Right lobe of liver (tissue), 6 donors: ENCODE results near the gene ZNF714. TPM values are rescaled to one million over a fixed set of nuclear protein-coding genes. Genes with fewer than 3 reads are reported as not detected.
"Not testable (repeated sequence)": the region's sequence is repeated elsewhere in the genome, so short reads cannot be mapped to it uniquely, and the experiment has no call there.

Source experiments
- ATAC-seq, 4 donors: fragments of 200-7000 bp; cut with Tn5 transposase; one replicate each; pipeline ENCODE4 v1.9.1; 2020; ENCODE audit warnings: mild to moderate bottlenecking in 4 of 4, moderate library complexity in 4 of 4
- DNase-seq, 3 donors: peaks; one replicate each; pipeline ENCODE4 v3.0.0-alpha.2; 2020
- H3K27ac ChIP-seq, 3 donors: fragments of 200-600 bp; one replicate each; pipeline ENCODE4 v1.8.0; 2022
- H3K27me3 ChIP-seq, 2 donors: fragments of 200-600 bp; one replicate each; pipeline ENCODE4 v1.8.0; 2022
- H3K36me3 ChIP-seq, 4 donors: fragments of 200-600 bp; sonication (generic) in 1 of 4; one replicate each; pipeline versions ENCODE4 v1.5.1 to v1.8.0; 2017 to 2022; ENCODE audit warnings: control low read depth in 1 of 4
- H3K4me1 ChIP-seq, 4 donors: fragments of 200-600 bp; sonication (generic) in 1 of 4; one replicate each; pipeline versions ENCODE4 v1.5.1 to v1.8.0; 2017 to 2022; ENCODE audit warnings: control low read depth in 1 of 4
- H3K4me3 ChIP-seq, 3 donors: fragments of 200-600 bp; one replicate each; pipeline ENCODE4 v1.8.0; 2022
- H3K9me3 ChIP-seq, 4 donors: fragments of 200-600 bp; sonication (generic) in 1 of 4; one replicate each; pipeline versions ENCODE4 v1.5.1 to v1.8.0; 2017 to 2022; ENCODE audit warnings: control low read depth in 1 of 4
- POLR2A ChIP-seq: fragments of 450-650 bp; IDR thresholded peaks from one replicate; pipeline ENCODE4 v1.6.1; 2017; ENCODE audit warnings: antibody characterized with exemption, mild to moderate bottlenecking
- WGBS: methylation state at CpG from one replicate; pipeline ENCODE4 v1.1.6; 2018; ENCODE audit warnings: low coverage, low lambda C conversion rate; ENCODE audit not compliant: insufficient coverage; ENCODE audit errors: missing lambda C conversion rate; 5-methylcytosine and 5-hydroxymethylcytosine counted together
- intact Hi-C, 2 donors: fragments of 100-400 bp; cut with DNase I; formaldehyde crosslinking; loops; one replicate each; pipeline versions ENCODE4 v1.11.2 to v1.14.1; 2022
- total RNA-seq, 6 experiments: library from RNA; depleted of rRNA in 2 of 6; stranded (reverse); fragments of >200 nt in 2 of 6; fragmentation: NEBNext Ultra II Directional in 3 of 6; extraction: Animal tissue kit (Norgen Biotek cat#: 25700) in 3 of 6; gene quantifications; one replicate each; pipeline versions ENCODE4 v1.1.0 to v1.2.4, GENCODE V29; 2016 to 2023
- TF ChIP-seq, protein P1 (sequence below), 4 donors: fragments of 200-600 bp in 3 of 4; fragments of 450-650 bp in 1 of 4; IDR thresholded peaks; one replicate each; pipeline versions ENCODE4 v1.5.1 to v1.8.0; 2016 to 2022; ENCODE audit warnings: antibody characterized with exemption in 4 of 4, mild to moderate bottlenecking in 2 of 4
- donor health status: DM: no; HTN: yes; CAD: no.
- donor health status: DM: no; HTN: no; CAD: no.
- donor health status: DM: no; HTN: no; CAD: no.
- donor health status: DM: no; HTN: yes; CAD: no.
- donor health status: DM: no; HTN: yes; CAD: no.

Gene ZNF714
- total RNA-seq, 6 experiments from 2014 or later, result 0.43 to 1.1 (median 0.67) TPM

DNA sequence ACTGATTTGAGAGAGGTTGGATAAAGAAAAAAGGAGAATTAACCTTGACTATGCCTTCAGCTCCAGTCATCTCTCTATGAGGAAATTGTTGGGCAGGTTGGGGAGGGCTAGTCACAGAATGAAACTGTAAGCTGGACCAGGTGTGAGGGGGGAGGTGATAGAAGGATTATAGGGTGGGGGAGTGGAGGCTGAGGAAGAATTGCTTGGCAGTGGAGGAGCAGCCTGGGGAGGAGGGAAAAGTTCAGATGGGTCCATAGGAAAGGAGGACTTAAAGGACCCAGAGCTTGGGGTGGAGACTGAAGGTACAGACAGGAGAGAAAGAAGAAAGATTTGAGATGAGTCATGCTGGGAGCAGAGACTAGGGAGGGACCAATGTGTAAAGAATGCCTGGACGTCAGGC is 51.6 kb downstream of the ZNF714 start:
- Histone ChIP-seq H3K27me3 (no peaks in the 10 kb centered on the region), H3K36me3 (no peaks in the 10 kb centered on the region), H3K4me3 (no peak overlapping the region), H3K4me1 (no peaks in the 10 kb centered on the region), H3K9me3 (no peaks in the 10 kb centered on the region), H3K27ac (no peak overlapping the region)
- TF ChIP-seq, protein P1, sequence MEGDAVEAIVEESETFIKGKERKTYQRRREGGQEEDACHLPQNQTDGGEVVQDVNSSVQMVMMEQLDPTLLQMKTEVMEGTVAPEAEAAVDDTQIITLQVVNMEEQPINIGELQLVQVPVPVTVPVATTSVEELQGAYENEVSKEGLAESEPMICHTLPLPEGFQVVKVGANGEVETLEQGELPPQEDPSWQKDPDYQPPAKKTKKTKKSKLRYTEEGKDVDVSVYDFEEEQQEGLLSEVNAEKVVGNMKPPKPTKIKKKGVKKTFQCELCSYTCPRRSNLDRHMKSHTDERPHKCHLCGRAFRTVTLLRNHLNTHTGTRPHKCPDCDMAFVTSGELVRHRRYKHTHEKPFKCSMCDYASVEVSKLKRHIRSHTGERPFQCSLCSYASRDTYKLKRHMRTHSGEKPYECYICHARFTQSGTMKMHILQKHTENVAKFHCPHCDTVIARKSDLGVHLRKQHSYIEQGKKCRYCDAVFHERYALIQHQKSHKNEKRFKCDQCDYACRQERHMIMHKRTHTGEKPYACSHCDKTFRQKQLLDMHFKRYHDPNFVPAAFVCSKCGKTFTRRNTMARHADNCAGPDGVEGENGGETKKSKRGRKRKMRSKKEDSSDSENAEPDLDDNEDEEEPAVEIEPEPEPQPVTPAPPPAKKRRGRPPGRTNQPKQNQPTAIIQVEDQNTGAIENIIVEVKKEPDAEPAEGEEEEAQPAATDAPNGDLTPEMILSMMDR (IDR thresholded peaks at IDR 0.05), result no peak
- TF ChIP-seq POLR2A, result no peak
- intact Hi-C loops, result no loop called here
- DNase-seq, result no peak
- 31% methylated on average over 1 of the region's 1 CpG for WGBS
- no peak for ATAC-seq

DNA sequence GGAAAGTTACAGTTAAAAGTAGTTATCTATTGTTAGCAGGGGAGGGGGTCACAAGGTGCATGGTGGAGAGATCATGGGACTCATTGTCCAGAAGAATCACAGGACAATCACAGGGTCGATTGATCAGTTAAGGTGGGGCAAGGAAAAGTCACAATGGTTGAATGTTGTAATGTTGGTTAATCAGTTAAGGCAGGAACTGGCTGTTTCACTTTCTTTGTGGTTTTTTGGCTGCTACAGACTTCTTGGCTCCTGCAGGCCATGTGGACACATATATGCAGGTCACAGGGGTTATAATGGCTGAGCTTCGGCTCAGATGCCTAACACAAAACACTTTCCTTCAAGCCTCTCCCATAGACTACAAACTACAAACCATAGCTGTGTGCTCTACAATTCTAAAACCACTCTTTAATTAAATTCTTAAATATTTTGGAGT is 52.9 kb downstream of the ZNF714 start:
- WGBS, result 54% methylated on average over 2 of the region's 2 CpGs

DNA sequence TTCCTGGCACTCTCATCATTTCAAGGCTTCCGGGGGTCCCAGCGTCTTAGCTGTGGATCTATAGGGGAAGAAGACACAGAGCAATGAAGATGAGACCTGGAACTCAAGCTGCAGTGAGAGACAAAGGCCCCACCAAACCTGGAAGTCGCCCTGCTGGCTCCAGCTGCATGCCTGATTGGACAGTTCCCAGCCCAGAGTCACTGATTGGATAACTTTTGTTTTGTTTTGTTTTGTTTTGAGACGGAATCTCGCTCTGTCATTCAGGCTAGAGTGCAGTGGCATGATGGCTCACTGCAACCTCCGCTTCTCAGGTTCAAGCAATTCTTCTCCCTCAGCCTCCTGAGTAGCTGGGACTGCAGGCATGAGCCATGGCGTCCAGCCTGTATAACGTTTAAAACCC is 53.4 kb downstream of the ZNF714 start:
- no peak for DNase-seq
- H3K9me3 ChIP-seq, result no peaks in the 10 kb centered on the region
- no peak overlapping the region for H3K4me3 ChIP-seq
- no peak for ATAC-seq
- no peak overlapping the region for H3K27ac ChIP-seq
- intact Hi-C loops, result no loop called here
- WGBS, result 61% methylated on average over 8 of the region's 8 CpGs
- no peak for TF ChIP-seq POLR2A
- TF ChIP-seq, protein P1 (IDR thresholded peaks at IDR 0.05), result no peak
- H3K27me3 ChIP-seq, result no peaks in the 10 kb centered on the region
- H3K36me3 ChIP-seq, result no peaks in the 10 kb centered on the region
- no peaks in the 10 kb centered on the region for H3K4me1 ChIP-seq

More for the DNA sequence above, 52.9 kb downstream of the ZNF714 start:
- TF ChIP-seq, protein P1 (IDR thresholded peaks at IDR 0.05), result no peak
- no peak for TF ChIP-seq POLR2A
- DNase-seq (no peak), ATAC-seq (no peak)
- Histone ChIP-seq H3K36me3 (no peaks in the 10 kb centered on the region), H3K27me3 (no peaks in the 10 kb centered on the region), H3K9me3 (no peaks in the 10 kb centered on the region), H3K4me1 (no peaks in the 10 kb centered on the region), H3K4me3 (no peak overlapping the region), H3K27ac (no peak overlapping the region)
- intact Hi-C loops, result no loop called here

DNA sequence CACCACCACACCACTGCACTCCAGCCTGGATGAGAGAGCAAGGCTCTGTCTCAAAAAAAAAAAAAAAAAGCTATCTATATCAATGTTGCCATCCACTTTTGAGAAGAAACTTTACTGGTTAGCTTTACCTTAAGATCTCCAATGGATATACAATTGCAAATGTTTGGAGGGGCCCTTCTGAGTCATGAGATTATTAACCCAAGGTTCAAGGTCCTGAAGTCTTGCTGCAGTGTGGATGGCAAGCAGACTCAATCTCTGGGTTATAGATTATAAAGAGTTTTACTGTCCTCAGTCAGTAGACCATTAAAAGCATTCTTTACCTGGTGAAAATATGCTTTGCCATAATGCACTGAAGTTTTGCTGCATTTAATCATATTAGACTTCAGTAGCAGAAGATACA is 56.1 kb downstream of the ZNF714 start:
- TF ChIP-seq, protein P1 (IDR thresholded peaks at IDR 0.05), result no peak
- no peak for TF ChIP-seq POLR2A
- DNase-seq (no peak), ATAC-seq (no peak)
- intact Hi-C loops, result no loop called here
- Histone ChIP-seq H3K4me3 (no peak overlapping the region), H3K9me3 (no peaks in the 10 kb centered on the region), H3K4me1 (no peaks in the 10 kb centered on the region), H3K27me3 (no peaks in the 10 kb centered on the region), H3K36me3 (no peaks in the 10 kb centered on the region), H3K27ac (no peak overlapping the region)

DNA sequence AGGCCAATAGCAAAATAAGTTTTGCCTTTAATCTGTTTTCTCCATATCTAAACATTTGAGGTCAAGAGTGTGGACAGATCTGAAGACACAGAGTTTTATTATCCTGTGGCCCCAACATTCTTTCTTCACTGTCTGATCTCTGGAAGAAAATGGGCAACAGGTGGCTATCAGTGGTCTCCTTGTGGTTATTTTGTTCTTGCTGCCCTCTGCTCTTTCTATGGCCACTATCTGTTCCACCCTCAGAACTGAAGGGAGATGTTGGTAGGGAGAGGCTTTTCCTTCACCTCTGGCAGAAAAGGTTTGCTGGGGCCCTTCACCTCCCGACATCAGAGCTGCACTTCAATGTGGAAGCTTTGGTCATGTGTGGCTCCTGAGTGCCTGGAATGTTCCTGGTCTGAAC is 59.0 kb downstream of the ZNF714 start:
- H3K4me1 ChIP-seq, H3K27ac ChIP-seq, intact Hi-C loops, DNase-seq, ATAC-seq, H3K4me3 ChIP-seq, H3K36me3 ChIP-seq, H3K9me3 ChIP-seq, H3K27me3 ChIP-seq: not testable (repeated sequence)
- 56% methylated on average over 1 of the region's 1 CpG for WGBS
